Ectodermal cell (in vitro differentiated cells): ENCODE measurements around the gene CDK4.

ENCODE experiments used
- H3K27ac ChIP-seq: 2 replicates; pipeline ENCODE4 v1.7.0; 2013; ENCODE audit warnings: mild to moderate bottlenecking, low read depth, low read length; ENCODE audit not compliant: insufficient read depth, poor library complexity, severe bottlenecking
- H3K27me3 ChIP-seq: 2 replicates; pipeline ENCODE4 v1.7.0; 2013; ENCODE audit warnings: mild to moderate bottlenecking, low read length; ENCODE audit not compliant: insufficient read depth, control insufficient read depth, poor library complexity, severe bottlenecking
- H3K36me3 ChIP-seq: one replicate; pipeline ENCODE4 v1.7.0; 2013; ENCODE audit warnings: low read length; ENCODE audit not compliant: control insufficient read depth, insufficient read depth
- H3K4me1 ChIP-seq: one replicate; pipeline ENCODE4 v1.7.0; 2013; ENCODE audit warnings: low read length; ENCODE audit not compliant: control insufficient read depth, insufficient read depth
- H3K4me3 ChIP-seq: 2 replicates; pipeline ENCODE4 v1.7.0; 2013; ENCODE audit warnings: low read depth, low read length, control low read depth; ENCODE audit not compliant: insufficient read depth
- H3K9me3 ChIP-seq: 2 replicates; pipeline ENCODE4 v1.7.0; 2013; ENCODE audit warnings: mild to moderate bottlenecking, low read length, moderate library complexity; ENCODE audit not compliant: control insufficient read depth
- WGBS, 2 experiments: methylation state at CpG; one replicate each; pipeline ENCODE4 v1.1.7; 2013; ENCODE audit warnings: missing lambda C conversion rate in 2 of 2; 5-methylcytosine and 5-hydroxymethylcytosine counted together

The CDK4 gene

DNA sequence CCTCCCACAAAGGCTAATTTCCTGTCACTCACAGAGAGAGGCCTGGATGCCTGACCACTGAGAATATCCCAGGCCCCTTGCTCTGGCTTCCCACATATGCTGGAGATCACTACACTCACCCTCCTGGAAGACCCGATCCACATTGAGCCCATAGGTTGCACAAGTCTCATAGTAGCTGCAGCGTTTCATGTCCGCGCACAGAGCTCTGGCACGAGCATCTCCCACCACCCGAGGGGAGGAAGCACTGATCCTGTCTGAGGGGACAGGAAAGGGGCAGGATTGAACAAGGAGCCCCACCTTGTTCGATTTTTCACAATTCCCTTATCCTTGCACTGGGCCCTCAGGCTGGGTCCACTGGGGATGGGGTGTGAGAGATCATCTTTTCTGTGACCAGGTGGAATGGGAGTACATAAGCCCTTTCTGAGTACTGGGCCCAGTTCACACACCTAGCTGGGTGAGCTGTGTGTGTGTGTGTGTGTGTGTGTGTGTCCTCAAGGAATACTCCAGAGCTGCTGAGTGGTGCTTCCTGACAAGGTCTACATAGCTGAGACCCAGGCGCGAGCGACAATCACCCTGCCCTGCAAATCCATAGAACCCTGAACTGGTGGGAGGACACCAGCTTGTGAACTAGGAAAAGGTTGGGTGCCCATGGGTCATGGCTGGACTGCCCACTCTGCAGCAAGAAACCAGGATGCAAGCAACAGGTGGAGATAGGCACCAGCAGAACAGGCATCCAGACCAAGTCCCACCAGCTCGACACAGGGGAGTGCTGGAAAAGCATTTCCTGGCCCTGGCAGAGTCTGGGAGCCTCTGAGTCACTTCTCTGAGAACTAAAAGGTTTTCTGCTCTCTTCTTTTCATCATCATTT is 19.1 kb downstream of the CDK4 start:
- H3K27ac ChIP-seq: no peak overlapping the region
- WGBS, 2 experiments: 80 to 85% methylated on average over 11 of the region's 11 CpGs
- H3K36me3 ChIP-seq: no peaks in the 10 kb centered on the region
- H3K27me3 ChIP-seq: peaks cover 100% of the 10 kb centered on the region
- H3K9me3 ChIP-seq: no peaks in the 10 kb centered on the region
- no peak overlapping the region for H3K4me3 ChIP-seq
- H3K4me1 ChIP-seq: peaks cover 21% of the 10 kb centered on the region

DNA sequence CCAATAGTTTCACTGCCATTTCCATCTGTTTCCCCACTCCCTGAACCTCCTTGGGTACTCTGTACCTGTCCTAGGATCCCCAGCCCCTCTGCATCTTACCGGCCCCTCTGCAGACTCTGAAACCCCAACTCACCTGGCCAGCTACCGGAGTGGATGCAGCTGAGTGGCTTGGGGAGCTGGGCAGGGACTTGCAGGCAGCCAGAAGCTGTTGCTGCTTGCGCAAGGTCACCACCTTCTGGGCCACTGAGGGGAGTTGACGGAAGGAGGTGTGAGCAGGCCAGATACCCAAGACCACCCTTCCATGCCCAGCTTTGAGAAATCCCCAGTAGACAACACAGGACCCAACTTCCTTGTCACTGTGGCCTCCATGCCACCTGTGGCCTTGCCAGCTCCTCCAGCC is 19.8 kb downstream of the CDK4 start:
- no peaks in the 10 kb centered on the region for H3K9me3 ChIP-seq
- H3K36me3 ChIP-seq: no peaks in the 10 kb centered on the region
- peaks cover 16% of the 10 kb centered on the region for H3K4me1 ChIP-seq
- no peak overlapping the region for H3K27ac ChIP-seq
- 67% methylated on average over 4 of the region's 4 CpGs for WGBS, 2 experiments
- no peak overlapping the region for H3K4me3 ChIP-seq
- H3K27me3 ChIP-seq: peaks cover 100% of the 10 kb centered on the region

DNA sequence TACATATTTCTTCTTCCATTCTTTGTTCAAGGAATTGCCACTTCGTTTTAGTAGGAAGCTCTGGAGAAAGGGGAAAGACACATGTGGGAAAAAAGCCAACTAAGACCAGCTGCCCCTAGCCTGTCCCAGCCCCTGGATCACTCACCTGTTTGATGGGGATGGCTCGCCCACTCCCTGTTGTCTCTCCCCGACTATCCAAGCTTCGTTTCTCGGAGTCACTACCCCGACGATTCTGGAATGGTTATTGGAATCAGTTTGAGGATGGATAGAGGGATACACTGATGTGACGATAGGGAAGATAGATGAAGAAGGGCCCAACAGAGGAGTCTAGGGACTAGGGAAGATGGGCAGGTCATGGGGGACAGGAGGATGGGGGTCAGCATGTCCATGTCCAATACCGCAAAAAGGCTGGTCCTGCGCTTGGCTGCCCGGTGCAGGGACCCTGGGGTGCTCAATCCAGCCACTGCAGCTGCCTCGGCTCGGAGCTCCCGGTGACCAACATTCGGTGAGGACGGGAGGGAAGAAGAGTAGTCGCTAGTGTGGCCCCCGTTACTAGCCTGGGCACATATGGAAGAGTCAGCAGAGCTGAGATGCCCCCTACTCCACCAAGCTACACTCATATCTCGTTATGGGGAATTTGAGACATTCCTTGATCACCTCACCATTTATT is 20.6 kb downstream of the CDK4 start:
- Histone ChIP-seq H3K4me3 (no peak overlapping the region), H3K27me3 (peaks cover 100% of the 10 kb centered on the region), H3K27ac (no peak overlapping the region), H3K36me3 (no peaks in the 10 kb centered on the region), H3K9me3 (no peaks in the 10 kb centered on the region), H3K4me1 (peaks cover 12% of the 10 kb centered on the region)
- WGBS, 2 experiments: 83 to 85% methylated on average over 18 to 19 of the region's 19 CpGs

DNA sequence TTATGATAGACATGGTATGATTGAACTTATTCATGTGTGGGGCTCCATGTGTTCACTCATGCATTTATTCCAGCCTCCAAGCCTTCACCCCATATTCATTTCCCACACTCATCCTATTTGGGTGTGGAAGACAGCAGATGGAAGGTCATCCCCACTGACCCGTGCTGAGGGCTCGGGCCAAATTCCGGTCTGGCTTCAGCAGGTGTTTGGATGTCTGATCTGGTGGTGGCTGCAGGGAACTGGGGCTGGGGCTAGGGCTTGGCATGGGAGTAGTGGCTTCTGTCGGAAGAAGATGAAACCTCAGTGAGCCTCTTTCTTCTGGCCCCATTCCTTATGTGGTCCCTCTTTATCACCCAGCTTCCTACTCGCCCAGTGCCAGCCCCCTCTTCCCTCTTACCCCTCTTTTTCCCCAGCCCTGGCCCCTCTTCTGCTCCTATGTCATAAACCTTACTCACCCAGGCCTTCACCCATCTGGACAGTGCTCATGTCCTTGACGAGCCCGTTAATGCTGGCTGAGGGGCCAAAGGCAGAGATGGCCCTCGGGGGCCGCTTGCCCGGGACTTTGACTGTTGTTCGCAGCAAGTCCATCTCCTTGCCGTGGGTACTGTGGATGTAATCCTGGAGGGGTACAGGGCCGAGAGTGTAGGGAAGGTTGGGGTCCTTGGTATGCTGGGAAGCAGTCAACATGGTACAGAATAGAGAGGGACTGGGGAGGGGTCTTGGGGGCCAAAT is 21.6 kb downstream of the CDK4 start:
- WGBS, 2 experiments: 76 to 81% methylated on average over 13 of the region's 13 CpGs
- Histone ChIP-seq H3K27ac (no peak overlapping the region), H3K9me3 (no peaks in the 10 kb centered on the region), H3K4me1 (peaks cover 6% of the 10 kb centered on the region), H3K27me3 (peaks cover 100% of the 10 kb centered on the region), H3K36me3 (no peaks in the 10 kb centered on the region), H3K4me3 (no peak overlapping the region)

DNA sequence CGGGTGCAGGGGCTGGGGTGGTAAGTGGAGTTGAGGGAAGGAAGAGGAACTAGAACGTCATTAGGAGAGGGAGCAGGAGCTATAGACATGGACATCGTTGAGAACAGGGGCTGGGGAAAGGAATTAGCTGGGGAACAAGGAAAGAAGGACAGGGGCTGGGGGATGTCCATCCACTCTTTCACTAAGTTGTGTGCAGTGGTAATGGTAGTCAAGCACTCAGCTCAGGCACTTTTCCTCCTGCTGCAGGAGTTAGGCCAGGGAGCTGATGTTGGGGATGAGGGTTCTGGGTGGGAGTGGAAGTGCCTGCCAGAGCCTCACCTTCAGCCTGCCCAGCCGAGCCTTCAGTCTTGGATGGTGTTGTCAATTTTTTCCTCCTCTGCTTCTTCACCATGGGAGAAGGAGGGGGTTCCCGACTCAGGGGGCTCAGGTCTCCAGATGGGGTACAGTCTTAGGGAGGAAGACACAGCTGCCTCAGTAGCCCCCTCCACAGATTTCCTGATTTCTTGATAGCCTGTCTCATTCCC is 22.7 kb downstream of the CDK4 start:
- no peaks in the 10 kb centered on the region for H3K36me3 ChIP-seq
- no peaks in the 10 kb centered on the region for H3K9me3 ChIP-seq
- H3K27ac ChIP-seq: no peak overlapping the region
- H3K4me1 ChIP-seq: no peaks in the 10 kb centered on the region
- H3K27me3 ChIP-seq: peaks cover 99% of the 10 kb centered on the region
- WGBS, 2 experiments: 54 to 60% methylated on average over 5 of the region's 5 CpGs
- H3K4me3 ChIP-seq: no peak overlapping the region

DNA sequence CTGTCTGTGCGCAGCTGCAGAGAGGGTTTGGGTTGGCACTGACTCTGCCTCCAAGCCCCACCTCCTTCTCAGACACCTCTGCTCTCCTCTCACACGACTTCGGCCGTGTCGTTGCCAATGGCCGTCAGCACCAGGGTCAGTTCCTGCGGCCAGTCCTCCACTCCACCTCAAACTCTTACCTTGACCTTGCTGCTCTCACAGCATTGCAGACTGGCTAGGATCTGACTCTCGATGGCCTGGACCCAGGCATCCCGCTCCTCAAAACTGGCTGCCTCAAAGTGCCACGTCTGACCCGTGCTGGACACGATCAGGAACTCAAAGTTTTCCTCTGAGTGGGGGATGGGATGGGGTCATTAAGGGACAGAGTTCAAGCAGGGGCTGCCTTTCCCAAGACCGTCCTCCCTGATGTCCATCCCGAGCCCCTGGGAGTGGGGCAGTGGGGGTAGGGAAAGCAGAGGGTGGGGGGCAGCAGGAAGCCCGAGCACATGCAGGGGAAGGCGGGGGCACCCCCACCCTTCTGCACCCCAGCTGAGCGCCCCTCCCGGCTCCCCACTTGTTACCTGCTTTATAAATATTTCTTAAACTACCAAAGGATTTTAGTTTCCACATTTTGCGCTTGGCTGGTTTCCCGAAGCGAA is 24.2 kb downstream of the CDK4 start:
- Histone ChIP-seq H3K4me1 (no peaks in the 10 kb centered on the region), H3K27me3 (peaks cover 97% of the 10 kb centered on the region), H3K27ac (no peak overlapping the region), H3K4me3 (no peak overlapping the region), H3K9me3 (no peaks in the 10 kb centered on the region), H3K36me3 (no peaks in the 10 kb centered on the region)
- WGBS, 2 experiments: 36 to 39% methylated on average over 21 of the region's 21 CpGs

DNA sequence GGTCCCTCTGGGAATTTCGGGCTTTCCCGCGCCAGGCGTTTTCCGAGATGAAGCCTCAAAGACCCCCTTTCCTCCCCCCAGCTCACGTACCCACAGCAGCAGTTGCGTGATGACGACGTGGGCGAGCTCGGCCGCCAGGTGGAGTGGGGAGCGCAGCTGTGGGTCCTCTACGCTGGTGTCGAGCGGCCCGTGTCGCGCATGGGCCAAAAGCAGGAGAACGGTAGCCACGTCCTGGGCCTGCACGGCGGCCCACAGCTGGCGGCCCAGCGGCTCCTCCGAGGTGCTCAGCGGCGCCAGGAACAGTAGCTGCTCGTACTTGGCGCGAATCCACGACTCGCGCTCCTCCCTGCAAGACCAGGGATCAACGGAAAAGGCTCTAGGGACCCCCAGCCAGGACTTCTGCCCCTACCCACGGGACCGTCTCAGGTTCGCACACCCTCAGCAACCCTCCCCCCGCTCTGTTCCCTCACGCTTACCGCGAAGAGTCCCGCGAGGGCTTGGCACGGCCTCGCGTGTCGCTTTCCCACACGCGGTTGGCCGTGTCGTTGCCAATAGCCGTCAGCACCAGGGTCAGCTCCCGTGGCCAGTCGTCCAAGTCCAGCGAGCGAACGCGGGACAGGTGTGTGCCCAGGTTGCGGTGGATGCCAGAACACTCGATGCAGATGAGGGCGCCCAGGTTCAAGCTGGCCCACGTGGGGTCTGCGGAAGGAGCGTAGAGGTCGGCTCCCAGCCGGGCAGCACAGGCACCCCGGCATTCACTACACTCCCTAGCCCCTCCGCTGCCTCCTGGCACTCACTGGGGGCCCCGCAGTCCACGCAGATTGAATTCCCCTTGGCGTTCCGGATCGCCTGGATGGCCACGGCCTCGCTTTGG is 25.0 kb downstream of the CDK4 start:
- no peak overlapping the region for H3K27ac ChIP-seq
- H3K36me3 ChIP-seq: no peaks in the 10 kb centered on the region
- H3K27me3 ChIP-seq: peaks cover 89% of the 10 kb centered on the region
- H3K4me3 ChIP-seq: peak overlapping the region; percentile 56
- no peaks in the 10 kb centered on the region for H3K9me3 ChIP-seq
- no peaks in the 10 kb centered on the region for H3K4me1 ChIP-seq
- 13% methylated on average over 76 of the region's 76 CpGs for WGBS, 2 experiments

DNA sequence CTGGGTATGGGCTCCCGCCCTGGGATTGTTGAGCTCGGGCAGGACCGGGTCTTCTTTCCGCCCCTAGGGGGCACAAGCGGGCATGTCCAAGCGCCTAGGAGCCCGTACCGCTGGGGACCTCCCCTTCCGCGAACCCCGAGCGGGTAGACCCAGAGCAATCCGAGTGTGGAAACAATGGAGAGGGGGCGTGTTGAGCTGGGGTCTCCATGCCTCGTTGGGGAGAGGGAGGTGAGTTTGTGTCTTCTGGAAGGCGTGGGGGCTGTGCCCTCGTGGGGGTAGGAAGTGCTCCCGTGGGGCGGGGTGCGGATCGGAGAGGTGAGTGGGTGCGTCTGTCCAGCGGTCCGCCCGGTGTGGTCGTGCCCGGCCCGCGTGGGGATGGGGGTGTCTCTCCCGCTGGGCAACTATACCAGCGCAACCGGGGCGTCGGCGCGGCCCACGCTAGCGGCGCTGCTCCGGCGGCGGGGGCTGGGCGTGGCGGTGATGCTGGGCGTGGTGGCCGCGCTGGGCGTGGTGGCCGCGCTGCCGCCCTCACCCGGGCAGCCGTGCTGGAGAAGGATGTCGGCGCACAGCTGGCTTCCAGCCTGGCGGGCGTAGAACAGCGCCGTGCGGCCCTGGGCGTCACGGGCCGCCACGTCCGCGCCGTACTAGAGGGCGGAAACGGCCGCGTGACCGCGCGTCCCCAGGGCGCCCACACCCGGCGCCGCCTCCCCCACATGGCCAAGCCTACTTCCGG is 25.8 kb downstream of the CDK4 start:
- Histone ChIP-seq H3K36me3 (no peaks in the 10 kb centered on the region), H3K4me1 (no peaks in the 10 kb centered on the region), H3K9me3 (no peaks in the 10 kb centered on the region), H3K27ac (no peak overlapping the region), H3K4me3 (peak overlapping the region; percentile 56), H3K27me3 (peaks cover 81% of the 10 kb centered on the region)
- WGBS, 2 experiments: 2 to 3% methylated on average over 79 of the region's 79 CpGs

DNA sequence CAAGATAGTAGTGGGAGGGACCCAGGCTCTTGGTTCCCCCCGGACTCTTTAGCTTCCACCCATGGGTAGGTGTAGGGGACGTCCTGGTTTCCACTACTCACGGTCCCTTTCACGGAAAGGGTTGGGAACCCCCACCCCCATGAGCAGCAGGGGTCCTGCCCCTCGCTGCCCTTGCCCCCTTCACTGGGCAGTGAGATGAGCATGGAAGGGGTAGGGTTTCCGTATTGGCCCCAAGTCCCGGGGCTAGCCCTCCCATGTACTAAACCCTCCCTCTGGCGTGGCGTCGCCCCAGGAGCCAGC is 26.3 kb downstream of the CDK4 start:
- 5% methylated on average over 9 to 10 of the region's 10 CpGs for WGBS, 2 experiments
- Histone ChIP-seq H3K27me3 (peaks cover 76% of the 10 kb centered on the region), H3K4me1 (no peaks in the 10 kb centered on the region), H3K27ac (no peak overlapping the region), H3K36me3 (no peaks in the 10 kb centered on the region), H3K9me3 (no peaks in the 10 kb centered on the region), H3K4me3 (peak overlapping the region; percentile 56)
